ENCODE data around the gene POLR1D. TPM values are rescaled to one million over a fixed set of nuclear protein-coding genes. Genes with fewer than 3 reads are reported as not detected.

Gene POLR1D
- total RNA-seq, 4 donors from 2014 or later: 63.8 to 81.5 (median 73.3) TPM

DNA sequence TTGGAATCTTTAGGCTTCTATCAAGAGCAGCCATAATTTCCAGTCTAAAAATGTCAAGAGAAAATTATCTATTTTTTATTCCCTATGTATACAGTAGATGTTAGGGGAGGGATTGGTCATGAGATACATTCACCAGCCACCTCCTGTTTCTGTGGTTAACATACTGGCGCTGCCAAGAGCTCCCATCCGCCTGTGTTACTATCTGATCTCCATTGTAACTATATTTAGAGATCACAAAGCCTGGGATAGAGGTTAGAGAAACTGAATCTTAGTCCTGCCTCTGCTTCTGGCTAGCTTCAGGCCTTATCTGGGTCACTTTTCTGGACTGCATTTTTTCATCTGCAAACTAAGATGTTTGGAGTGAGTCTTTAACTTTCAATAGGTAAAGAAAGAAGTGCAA, 46.3 kb downstream of the POLR1D start:
- 81 to 83% methylated on average over 2 of the region's 2 CpGs for WGBS, 2 donors
- H3K9me3 ChIP-seq: peaks cover 0 to 3% (median 0%) of the 10 kb centered on the region in 4 donors
- H3K4me3 ChIP-seq: no peak overlapping the region

DNA sequence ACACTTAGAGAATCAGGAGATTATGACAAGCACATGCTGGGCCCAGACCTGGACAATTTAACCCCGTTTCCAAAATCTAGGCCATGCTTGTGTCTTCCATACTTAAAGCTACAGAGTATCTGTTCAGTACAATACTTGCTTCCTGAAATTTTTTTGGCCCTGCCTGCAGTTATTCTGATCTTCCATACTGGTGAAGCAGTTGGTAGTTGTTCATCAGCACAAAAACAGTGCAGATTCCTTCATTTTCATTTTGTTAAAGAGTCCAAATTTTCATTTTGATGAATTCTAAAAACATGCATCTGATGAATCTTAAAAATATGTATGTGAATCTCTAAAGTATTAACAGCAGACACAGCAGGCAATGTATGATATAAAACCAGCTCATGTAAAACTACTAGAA, 49.2 kb downstream of the POLR1D start:
- peaks cover 0 to 14% (median 0%) of the 10 kb centered on the region in 3 donors for H3K36me3 ChIP-seq
- TF ChIP-seq EP300 (IDR thresholded peaks at IDR 0.05) (no peak), POLR2A (IDR thresholded peaks at IDR 0.05) (no peak)
- TF ChIP-seq, protein P1, sequence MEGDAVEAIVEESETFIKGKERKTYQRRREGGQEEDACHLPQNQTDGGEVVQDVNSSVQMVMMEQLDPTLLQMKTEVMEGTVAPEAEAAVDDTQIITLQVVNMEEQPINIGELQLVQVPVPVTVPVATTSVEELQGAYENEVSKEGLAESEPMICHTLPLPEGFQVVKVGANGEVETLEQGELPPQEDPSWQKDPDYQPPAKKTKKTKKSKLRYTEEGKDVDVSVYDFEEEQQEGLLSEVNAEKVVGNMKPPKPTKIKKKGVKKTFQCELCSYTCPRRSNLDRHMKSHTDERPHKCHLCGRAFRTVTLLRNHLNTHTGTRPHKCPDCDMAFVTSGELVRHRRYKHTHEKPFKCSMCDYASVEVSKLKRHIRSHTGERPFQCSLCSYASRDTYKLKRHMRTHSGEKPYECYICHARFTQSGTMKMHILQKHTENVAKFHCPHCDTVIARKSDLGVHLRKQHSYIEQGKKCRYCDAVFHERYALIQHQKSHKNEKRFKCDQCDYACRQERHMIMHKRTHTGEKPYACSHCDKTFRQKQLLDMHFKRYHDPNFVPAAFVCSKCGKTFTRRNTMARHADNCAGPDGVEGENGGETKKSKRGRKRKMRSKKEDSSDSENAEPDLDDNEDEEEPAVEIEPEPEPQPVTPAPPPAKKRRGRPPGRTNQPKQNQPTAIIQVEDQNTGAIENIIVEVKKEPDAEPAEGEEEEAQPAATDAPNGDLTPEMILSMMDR (IDR thresholded peaks at IDR 0.05): no peak
- no peaks in the 10 kb centered on the region for H3K27me3 ChIP-seq
- H3K9me3 ChIP-seq: peaks cover 0 to 3% (median 0%) of the 10 kb centered on the region in 4 donors
- H3K4me1 ChIP-seq: no peaks in the 10 kb centered on the region
- no peak for DNase-seq (ENCODE audit: low spot score in 2 of 2)
- H3K4me3 ChIP-seq: no peak overlapping the region
- 61 to 64% methylated on average over 1 of the region's 1 CpG for WGBS, 2 donors
- H3K27ac ChIP-seq: no peak overlapping the region

More for the DNA sequence above, 46.3 kb downstream of the POLR1D start:
- Histone ChIP-seq H3K36me3 (peaks cover 0 to 19% (median 0%) of the 10 kb centered on the region in 3 donors), H3K27ac (no peak overlapping the region), H3K27me3 (no peaks in the 10 kb centered on the region), H3K4me1 (no peaks in the 10 kb centered on the region)
- DNase-seq (ENCODE audit: low spot score in 2 of 2): no peak
- no peak for TF ChIP-seq POLR2A (IDR thresholded peaks at IDR 0.05)

DNA sequence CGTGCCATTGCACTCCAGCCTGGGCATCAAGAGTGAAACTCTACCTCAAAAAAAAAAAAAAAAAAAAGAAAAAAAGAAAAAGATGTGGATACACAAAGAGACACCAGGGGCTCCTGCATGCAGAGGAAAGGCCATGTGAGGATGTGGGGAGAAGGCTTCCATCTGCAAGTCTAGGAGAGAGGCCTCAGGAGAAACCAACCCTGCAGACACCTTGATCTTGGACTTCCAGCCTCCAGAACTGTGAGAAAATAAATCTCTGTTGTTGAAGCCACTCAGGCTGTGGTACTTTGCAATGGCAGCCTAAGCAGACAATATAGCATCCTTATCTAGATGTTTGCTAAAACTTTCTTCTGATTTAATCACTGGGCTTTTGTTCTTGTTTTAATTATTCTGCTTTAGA, 50.3 kb downstream of the POLR1D start:
- DNase-seq (ENCODE audit: low spot score in 2 of 2): no peak
- Histone ChIP-seq H3K27ac (no peak overlapping the region), H3K9me3 (peaks cover 0 to 3% (median 0%) of the 10 kb centered on the region in 4 donors), H3K4me1 (no peaks in the 10 kb centered on the region), H3K4me3 (no peak overlapping the region), H3K36me3 (peaks cover 0 to 4% (median 0%) of the 10 kb centered on the region in 3 donors), H3K27me3 (no peaks in the 10 kb centered on the region)
- TF ChIP-seq, protein P1 (IDR thresholded peaks at IDR 0.05): no peak
- no peak for TF ChIP-seq EP300 (IDR thresholded peaks at IDR 0.05)
- TF ChIP-seq POLR2A (IDR thresholded peaks at IDR 0.05): no peak
- WGBS, 2 donors: 94 to 100% methylated on average over 1 of the region's 1 CpG

Other genes starting within 250 kb of the POLR1D start
- gene GTF3A, start 197.3 kb upstream of the POLR1D start, total RNA-seq: 100 to 1,000 TPM in 3 of 4 donors, 10 to 100 TPM in 1; 64.5 to 201 (median 123) TPM
- 10 to 100 TPM; 45.4 to 94.2 (median 65.9) TPM for gene MTIF3, start 171.3 kb upstream of the POLR1D start, total RNA-seq
- 1 to 10 TPM; 4.6 to 7.3 (median 6.7) TPM for gene LNX2, start 1.4 kb upstream of the POLR1D start, total RNA-seq
- gene GSX1, start 170.6 kb downstream of the POLR1D start, total RNA-seq: not detected

Data from tibial nerve (tissue), 4 donors.